ENCODE measurements around the gene GIPC1. TPM values are rescaled to one million over a fixed set of nuclear protein-coding genes. Genes with fewer than 3 reads are reported as not detected.

Gene GIPC1
- total RNA-seq, 1 experiment from 2014 or later = 103 TPM

GRCh38 chr19:14432791-14433553, 63.0 kb downstream of the GIPC1 start, which contains the start of gene PKN1:
Gene PKN1 (plus strand): TSS chr19:14433306. CDS start chr19:14433522, 216 bp downstream.
- ChIA-PET RAD21 (ENCODE audit: low non-redundant PET in 1 of 2, low total read pairs in 2 of 2, uncharacterized antibody in 2 of 2, unreplicated experiment in 2 of 2) (interaction anchor here in 1 of 2 experiments (0.6 kb wide), 1 partner anchor 297 kb away, joined by 6 read pairs; the partner anchor contains the start of gene ASF1B), CTCF (interaction anchor here (1.3 kb wide), 1 partner anchor 296 kb away, joined by 7 read pairs; the partner anchor contains the start of gene ASF1B), POLR2A (interaction anchor here (1.4 kb wide), 1 partner anchor 296 kb away, joined by 3 read pairs; the partner anchor contains the start of gene ASF1B)
- H3K4me3 ChIP-seq (replicated peaks in 1 of 2; ENCODE audit: low read depth in 1 of 2, low read length in 2 of 2) = peak within 1 kb of the TSS; percentile 75 to 79
- no TSS peak for BruUV-seq (replicated peaks)
- H2AFZ ChIP-seq (ENCODE audit: low read depth, low read length, poor library complexity, severe bottlenecking) = peak within 1 kb of the TSS; percentile 82
- peak; percentile 18; the same call in 1 of the 2 replicates for TF ChIP-seq POLR2AphosphoS5 (IDR thresholded peaks at IDR 0.05; ENCODE audit: low read depth, low read length)
- no peak for TF ChIP-seq YY1 (IDR thresholded peaks at IDR 0.05; ENCODE audit: extremely low read depth, insufficient replicate concordance, low read depth, low read length)
- TF ChIP-seq, protein P1, sequence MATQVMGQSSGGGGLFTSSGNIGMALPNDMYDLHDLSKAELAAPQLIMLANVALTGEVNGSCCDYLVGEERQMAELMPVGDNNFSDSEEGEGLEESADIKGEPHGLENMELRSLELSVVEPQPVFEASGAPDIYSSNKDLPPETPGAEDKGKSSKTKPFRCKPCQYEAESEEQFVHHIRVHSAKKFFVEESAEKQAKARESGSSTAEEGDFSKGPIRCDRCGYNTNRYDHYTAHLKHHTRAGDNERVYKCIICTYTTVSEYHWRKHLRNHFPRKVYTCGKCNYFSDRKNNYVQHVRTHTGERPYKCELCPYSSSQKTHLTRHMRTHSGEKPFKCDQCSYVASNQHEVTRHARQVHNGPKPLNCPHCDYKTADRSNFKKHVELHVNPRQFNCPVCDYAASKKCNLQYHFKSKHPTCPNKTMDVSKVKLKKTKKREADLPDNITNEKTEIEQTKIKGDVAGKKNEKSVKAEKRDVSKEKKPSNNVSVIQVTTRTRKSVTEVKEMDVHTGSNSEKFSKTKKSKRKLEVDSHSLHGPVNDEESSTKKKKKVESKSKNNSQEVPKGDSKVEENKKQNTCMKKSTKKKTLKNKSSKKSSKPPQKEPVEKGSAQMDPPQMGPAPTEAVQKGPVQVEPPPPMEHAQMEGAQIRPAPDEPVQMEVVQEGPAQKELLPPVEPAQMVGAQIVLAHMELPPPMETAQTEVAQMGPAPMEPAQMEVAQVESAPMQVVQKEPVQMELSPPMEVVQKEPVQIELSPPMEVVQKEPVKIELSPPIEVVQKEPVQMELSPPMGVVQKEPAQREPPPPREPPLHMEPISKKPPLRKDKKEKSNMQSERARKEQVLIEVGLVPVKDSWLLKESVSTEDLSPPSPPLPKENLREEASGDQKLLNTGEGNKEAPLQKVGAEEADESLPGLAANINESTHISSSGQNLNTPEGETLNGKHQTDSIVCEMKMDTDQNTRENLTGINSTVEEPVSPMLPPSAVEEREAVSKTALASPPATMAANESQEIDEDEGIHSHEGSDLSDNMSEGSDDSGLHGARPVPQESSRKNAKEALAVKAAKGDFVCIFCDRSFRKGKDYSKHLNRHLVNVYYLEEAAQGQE (IDR thresholded peaks at IDR 0.05; ENCODE audit: low read depth) = no peak
- TF ChIP-seq CTCF (IDR thresholded peaks at IDR 0.05 in 2 of 3, conservative IDR thresholded peaks at IDR 0.05 in 1 of 3; ENCODE audit: borderline replicate concordance in 1 of 3, insufficient read depth in 1 of 3, low read depth in 2 of 3, low read length in 2 of 3) = 0 out of 6 replicates have a peak, but pooled peaks of 1 of the 3 experiments have one; percentile 7
- peak; percentile 54; the same call in 1 of the 2 replicates for TF ChIP-seq EGR1 (IDR thresholded peaks at IDR 0.05; ENCODE audit: low read depth)
- TF ChIP-seq ELF1 (IDR thresholded peaks at IDR 0.05; ENCODE audit: borderline replicate concordance, low read depth) = no peak
- peak; percentile 85; the same call in 1 of the 2 replicates for TF ChIP-seq ZFX (IDR thresholded peaks at IDR 0.05)
- TF ChIP-seq SIN3A (IDR thresholded peaks at IDR 0.05; ENCODE audit: low read depth) = 0 out of 2 replicates have a peak, but pooled peaks have one; percentile 36
- peak within 1 kb of the TSS; percentile 80 for H3K9ac ChIP-seq (ENCODE audit: low read length)
- H4K20me1 ChIP-seq (ENCODE audit: insufficient read depth) = no peaks in the 10 kb centered on the region
- H3K4me2 ChIP-seq (ENCODE audit: low read length) = peak within 1 kb of the TSS; percentile 99
- no peaks in the 10 kb centered on the region for H3K36me3 ChIP-seq (ENCODE audit: control insufficient read depth in 1 of 2, insufficient read depth in 2 of 2, low read length in 2 of 2)
- intact Hi-C loops (cut with micrococcal nuclease) = loop anchor here (10.0 kb wide), 1 partner anchor 52 kb away; no protein-coding TSS in a partner anchor
- ATAC-seq (peak; percentile 48), DNase-seq (ENCODE audit: low read depth, low spot score) (no peak)
- H3K9me2 ChIP-seq (ENCODE audit: insufficient read depth) = no peaks in the 10 kb centered on the region
- peaks cover 39% of the 10 kb centered on the region for H3K79me2 ChIP-seq (ENCODE audit: insufficient read depth, low read length)
- H3K27ac ChIP-seq (ENCODE audit: low read depth, low read length) = peak within 1 kb of the TSS; percentile 95
- no peaks in the 10 kb centered on the region for H3K27me3 ChIP-seq (ENCODE audit: insufficient read depth, low read length)
- no peaks in the 10 kb centered on the region for H3K9me3 ChIP-seq (ENCODE audit: control insufficient read depth in 1 of 2, insufficient read depth in 1 of 2, low read depth in 1 of 2, low read length in 2 of 2)
- peaks cover 21 to 41% of the 10 kb centered on the region in 2 experiments for H3K4me1 ChIP-seq (ENCODE audit: control insufficient read depth in 1 of 2, insufficient read depth in 2 of 2, low read length in 2 of 2)

All from HCT116 (cell line).